Measurements from ENCODE around the gene PDGFD.

PDGFD gene

DNA sequence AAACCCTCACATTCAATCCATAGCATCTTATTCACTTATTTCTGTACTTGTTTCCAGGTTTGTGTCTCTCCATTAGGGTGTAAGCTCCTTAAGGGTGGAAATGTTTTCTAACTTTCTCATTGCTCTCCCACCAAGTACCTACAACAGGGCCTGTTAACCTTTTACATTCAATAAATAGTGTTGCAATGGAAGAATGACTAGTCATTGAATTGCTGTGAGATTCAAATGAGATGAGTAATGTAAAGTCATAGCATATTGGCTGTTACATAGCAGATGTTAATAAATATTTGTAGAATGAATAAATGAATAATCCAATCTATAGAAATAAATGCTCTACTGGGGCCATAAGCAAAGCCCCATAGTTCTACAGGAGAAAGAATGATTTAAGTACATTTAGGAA, 202.9 kb downstream of the PDGFD start:
- H3K27ac ChIP-seq (ENCODE audit: insufficient read depth in 1 of 2, low read depth in 1 of 2, low read length in 2 of 2, poor library complexity in 1 of 2, severe bottlenecking in 2 of 2) = no peak overlapping the region
- DNase-seq = no peak
- no peak overlapping the region for H3K4me3 ChIP-seq (ENCODE audit: control insufficient read depth in 1 of 7, extremely low read depth in 1 of 7, insufficient read depth in 4 of 7, low read depth in 2 of 7, low read length in 6 of 7)
- peaks cover 0 to 2% (median 0%) of the 10 kb centered on the region in 4 experiments for H3K36me3 ChIP-seq (ENCODE audit: control insufficient read depth in 4 of 4, insufficient read depth in 4 of 4, low read length in 3 of 4)
- H3K4me1 ChIP-seq (ENCODE audit: control extremely low read depth in 1 of 4, control insufficient read depth in 4 of 4, insufficient read depth in 4 of 4, low read length in 3 of 4) = peaks cover 0 to 5% (median 1%) of the 10 kb centered on the region in 4 experiments
- ChIA-PET POLR2A (no interaction called here), CTCF (no interaction called here)
- H3K27me3 ChIP-seq (replicated peaks in 2 of 5; ENCODE audit: control insufficient read depth in 4 of 5, insufficient read depth in 5 of 5, low read length in 4 of 5) = no peaks in the 10 kb centered on the region
- peaks cover 0 to 3% (median 0%) of the 10 kb centered on the region in 5 experiments for H3K9me3 ChIP-seq (ENCODE audit: control extremely low read depth in 1 of 5, control insufficient read depth in 4 of 5, insufficient read depth in 2 of 5, low read depth in 1 of 5, low read length in 4 of 5)

GRCh38 chr11:103960108-103960507, 203.8 kb downstream of the PDGFD start:
- Histone ChIP-seq H3K4me3 (ENCODE audit: control insufficient read depth in 1 of 7, extremely low read depth in 1 of 7, insufficient read depth in 4 of 7, low read depth in 2 of 7, low read length in 6 of 7) (no peak overlapping the region), H3K36me3 (ENCODE audit: control insufficient read depth in 4 of 4, insufficient read depth in 4 of 4, low read length in 3 of 4) (peaks cover 0 to 2% (median 0%) of the 10 kb centered on the region in 4 experiments), H3K9me3 (ENCODE audit: control extremely low read depth in 1 of 5, control insufficient read depth in 4 of 5, insufficient read depth in 2 of 5, low read depth in 1 of 5, low read length in 4 of 5) (peaks cover 0 to 3% (median 0%) of the 10 kb centered on the region in 5 experiments), H3K4me1 (ENCODE audit: control extremely low read depth in 1 of 4, control insufficient read depth in 4 of 4, insufficient read depth in 4 of 4, low read length in 3 of 4) (peaks cover 0 to 5% (median 1%) of the 10 kb centered on the region in 4 experiments), H3K27me3 (replicated peaks in 2 of 5; ENCODE audit: control insufficient read depth in 4 of 5, insufficient read depth in 5 of 5, low read length in 4 of 5) (no peaks in the 10 kb centered on the region), H3K27ac (ENCODE audit: insufficient read depth in 1 of 2, low read depth in 1 of 2, low read length in 2 of 2, poor library complexity in 1 of 2, severe bottlenecking in 2 of 2) (no peak overlapping the region)
- POLR2A ChIA-PET = no interaction called here
- no CpG with 5 or more reads among the region's 2 CpGs for WGBS (ENCODE audit: insufficient coverage)
- CTCF ChIA-PET = no interaction called here
- DNase-seq = no peak

- Histone ChIP-seq H3K27me3 (replicated peaks in 2 of 5; ENCODE audit: control insufficient read depth in 4 of 5, insufficient read depth in 5 of 5, low read length in 4 of 5) (no peaks in the 10 kb centered on the region), H3K4me1 (ENCODE audit: control extremely low read depth in 1 of 4, control insufficient read depth in 4 of 4, insufficient read depth in 4 of 4, low read length in 3 of 4) (peaks cover 0 to 5% (median 1%) of the 10 kb centered on the region in 4 experiments), H3K36me3 (ENCODE audit: control insufficient read depth in 4 of 4, insufficient read depth in 4 of 4, low read length in 3 of 4) (peaks cover 0 to 2% (median 0%) of the 10 kb centered on the region in 4 experiments), H3K9me3 (ENCODE audit: control extremely low read depth in 1 of 5, control insufficient read depth in 4 of 5, insufficient read depth in 2 of 5, low read depth in 1 of 5, low read length in 4 of 5) (peaks cover 0 to 3% (median 0%) of the 10 kb centered on the region in 5 experiments), H3K27ac (ENCODE audit: insufficient read depth in 1 of 2, low read depth in 1 of 2, low read length in 2 of 2, poor library complexity in 1 of 2, severe bottlenecking in 2 of 2) (no peak overlapping the region), H3K4me3 (ENCODE audit: control insufficient read depth in 1 of 7, extremely low read depth in 1 of 7, insufficient read depth in 4 of 7, low read depth in 2 of 7, low read length in 6 of 7) (no peak overlapping the region)
- CTCF ChIA-PET = no interaction called here
- DNase-seq = peak in 2 of 3 donors; percentile 54 to 57
- POLR2A ChIA-PET = no interaction called here
- no CpG with 5 or more reads among the region's 3 CpGs for WGBS (ENCODE audit: insufficient coverage)
Observed at GRCh38 chr11:103959279-103959942, 204.5 kb downstream of the PDGFD start.

DNA sequence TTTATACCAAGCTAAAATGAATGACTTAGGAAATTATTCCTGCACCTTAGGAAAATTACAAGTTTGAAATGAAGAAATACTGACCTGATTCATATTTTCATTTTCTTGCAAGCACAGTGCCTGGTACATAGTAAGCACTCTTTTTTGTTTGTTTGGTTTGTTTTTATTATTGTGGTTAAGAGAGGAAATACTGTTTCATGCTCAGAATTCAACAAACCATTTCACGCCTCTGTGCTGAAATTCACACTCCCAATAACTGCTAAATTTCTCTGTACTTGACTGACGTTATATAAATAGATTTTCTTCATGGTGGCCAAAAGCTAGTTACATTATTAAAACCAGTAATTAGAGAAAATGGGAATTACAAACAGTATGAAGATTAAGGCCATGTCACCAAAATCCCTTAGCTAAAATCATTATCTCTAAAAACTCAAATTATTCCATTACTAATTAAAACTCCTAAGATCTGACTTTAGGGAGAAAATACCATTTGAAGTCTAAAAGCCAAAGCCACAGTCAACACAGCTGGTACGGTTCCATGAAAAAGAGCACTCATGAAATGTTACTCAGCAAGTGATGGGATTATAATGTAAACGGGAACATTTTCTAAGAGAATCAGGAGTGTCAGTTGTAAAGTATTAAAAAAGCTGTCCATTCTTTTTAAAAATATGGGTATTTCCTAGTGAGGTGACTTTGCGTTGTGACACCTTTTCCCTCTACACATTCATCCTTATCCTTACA, 205.3 kb downstream of the PDGFD start:
- WGBS (ENCODE audit: insufficient coverage) = 100% methylated on average over 2 of the region's 5 CpGs
- H3K4me3 ChIP-seq (ENCODE audit: control insufficient read depth in 1 of 7, extremely low read depth in 1 of 7, insufficient read depth in 4 of 7, low read depth in 2 of 7, low read length in 6 of 7) = no peak overlapping the region
- H3K27ac ChIP-seq (ENCODE audit: insufficient read depth in 1 of 2, low read depth in 1 of 2, low read length in 2 of 2, poor library complexity in 1 of 2, severe bottlenecking in 2 of 2) = no peak overlapping the region
- CTCF ChIA-PET = interaction anchor here (1.4 kb wide), 1 partner anchor 20 kb away, joined by 3 read pairs; no protein-coding TSS in a partner anchor
- peaks cover 0 to 2% (median 0%) of the 10 kb centered on the region in 4 experiments for H3K36me3 ChIP-seq (ENCODE audit: control insufficient read depth in 4 of 4, insufficient read depth in 4 of 4, low read length in 3 of 4)
- POLR2A ChIA-PET = interaction anchor here (0.5 kb wide), 1 partner anchor 371 kb away, joined by 4 read pairs; no protein-coding TSS in a partner anchor
- H3K9me3 ChIP-seq (ENCODE audit: control extremely low read depth in 1 of 5, control insufficient read depth in 4 of 5, insufficient read depth in 2 of 5, low read depth in 1 of 5, low read length in 4 of 5) = peaks cover 0 to 3% (median 0%) of the 10 kb centered on the region in 5 experiments
- no peaks in the 10 kb centered on the region for H3K27me3 ChIP-seq (replicated peaks in 2 of 5; ENCODE audit: control insufficient read depth in 4 of 5, insufficient read depth in 5 of 5, low read length in 4 of 5)
- peaks cover 0 to 5% (median 1%) of the 10 kb centered on the region in 4 experiments for H3K4me1 ChIP-seq (ENCODE audit: control extremely low read depth in 1 of 4, control insufficient read depth in 4 of 4, insufficient read depth in 4 of 4, low read length in 3 of 4)
- DNase-seq = no peak

- peaks cover 0 to 5% (median 0%) of the 10 kb centered on the region in 4 experiments for H3K4me1 ChIP-seq (ENCODE audit: control extremely low read depth in 1 of 4, control insufficient read depth in 4 of 4, insufficient read depth in 4 of 4, low read length in 3 of 4)
- H3K4me3 ChIP-seq (ENCODE audit: control insufficient read depth in 1 of 7, extremely low read depth in 1 of 7, insufficient read depth in 4 of 7, low read depth in 2 of 7, low read length in 6 of 7) = no peak overlapping the region
- H3K27ac ChIP-seq (ENCODE audit: insufficient read depth in 1 of 2, low read depth in 1 of 2, low read length in 2 of 2, poor library complexity in 1 of 2, severe bottlenecking in 2 of 2) = no peak overlapping the region
- ChIA-PET POLR2A (no interaction called here), CTCF (no interaction called here)
- H3K27me3 ChIP-seq (replicated peaks in 2 of 5; ENCODE audit: control insufficient read depth in 4 of 5, insufficient read depth in 5 of 5, low read length in 4 of 5) = no peaks in the 10 kb centered on the region
- no peaks in the 10 kb centered on the region for H3K36me3 ChIP-seq (ENCODE audit: control insufficient read depth in 4 of 4, insufficient read depth in 4 of 4, low read length in 3 of 4)
- WGBS (ENCODE audit: insufficient coverage) = 100% methylated on average over 2 of the region's 5 CpGs
- DNase-seq = no peak
- no peaks in the 10 kb centered on the region for H3K9me3 ChIP-seq (ENCODE audit: control extremely low read depth in 1 of 5, control insufficient read depth in 4 of 5, insufficient read depth in 2 of 5, low read depth in 1 of 5, low read length in 4 of 5)
Observed at GRCh38 chr11:103953797-103954486, 210.0 kb downstream of the PDGFD start.

DNA sequence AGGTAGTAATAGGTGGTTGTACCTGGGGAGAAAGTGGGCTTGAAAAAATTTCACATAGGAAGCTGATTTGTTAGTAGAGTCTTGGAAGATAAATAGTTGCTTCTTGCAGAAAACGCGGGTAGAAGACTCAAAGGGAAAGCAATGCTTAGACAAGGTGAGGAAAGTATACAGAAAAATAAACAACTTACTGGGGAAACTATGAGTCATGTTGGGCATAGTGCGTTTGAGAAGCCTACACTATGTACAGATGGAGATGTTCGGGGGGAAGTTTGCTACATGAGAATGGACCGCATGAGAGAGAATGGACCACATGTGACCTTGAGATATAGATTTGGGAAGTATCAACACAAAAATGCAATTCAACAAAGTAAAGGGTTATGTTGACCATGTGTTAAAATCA, 214.2 kb downstream of the PDGFD start:
- H3K27me3 ChIP-seq (replicated peaks in 2 of 5; ENCODE audit: control insufficient read depth in 4 of 5, insufficient read depth in 5 of 5, low read length in 4 of 5) = no peaks in the 10 kb centered on the region
- 90% methylated on average over 4 of the region's 5 CpGs for WGBS (ENCODE audit: insufficient coverage)
- ChIA-PET POLR2A (no interaction called here), CTCF (no interaction called here)
- no peak for DNase-seq
- peaks cover 0 to 7% (median 2%) of the 10 kb centered on the region in 4 experiments for H3K36me3 ChIP-seq (ENCODE audit: control insufficient read depth in 4 of 4, insufficient read depth in 4 of 4, low read length in 3 of 4)
- no peaks in the 10 kb centered on the region for H3K9me3 ChIP-seq (ENCODE audit: control extremely low read depth in 1 of 5, control insufficient read depth in 4 of 5, insufficient read depth in 2 of 5, low read depth in 1 of 5, low read length in 4 of 5)
- no peaks in the 10 kb centered on the region for H3K4me1 ChIP-seq (ENCODE audit: control extremely low read depth in 1 of 4, control insufficient read depth in 4 of 4, insufficient read depth in 4 of 4, low read length in 3 of 4)
- no peak overlapping the region for H3K27ac ChIP-seq (ENCODE audit: insufficient read depth in 1 of 2, low read depth in 1 of 2, low read length in 2 of 2, poor library complexity in 1 of 2, severe bottlenecking in 2 of 2)
- H3K4me3 ChIP-seq (ENCODE audit: control insufficient read depth in 1 of 7, extremely low read depth in 1 of 7, insufficient read depth in 4 of 7, low read depth in 2 of 7, low read length in 6 of 7) = no peak overlapping the region

All from common myeloid progenitor, CD34-positive (primary cell).